Endothelial cell of umbilical vein (primary cell): ENCODE measurements around the gene ARHGEF16. TPM values are rescaled to one million over a fixed set of nuclear protein-coding genes. Genes with fewer than 3 reads are reported as not detected.

ENCODE experiments used
- BruUV-seq: library from RNA; stranded (reverse); fragments of 400-500 nt; replicated peaks from 2 replicates; lab custom pipeline; 2021; lab: Mats Ljungman, UMichigan
- CTCF ChIA-PET: fragments of 300-600, 350-600 bp; sonication (Branson Sonifier 250); formaldehyde crosslinking; loops from one replicate; lab custom pipeline; 2021; ENCODE audit warnings: antibody characterized with exemption, inconsistent platforms; lab: Charles Lee
- POLR2A ChIA-PET: fragments of 300-600, 350-600 bp; sonication (Branson Sonifier 250); formaldehyde crosslinking; loops from one replicate; lab custom pipeline; 2021; ENCODE audit warnings: antibody characterized with exemption, inconsistent platforms; lab: Charles Lee
- DNase-seq: peaks from one replicate; pipeline ENCODE4 v3.0.0-alpha.2; 2011; ENCODE audit warnings: low read depth, low spot score
- FAIRE-seq: peaks from 2 replicates; lab custom pipeline; 2011; peaks lifted over from hg19 to GRCh38; lab: Jason Lieb, UNC
- H2AFZ ChIP-seq: 2 replicates; pipeline ENCODE4 v1.6.0; 2012; ENCODE audit warnings: low read depth, low read length, control low read depth, inconsistent platforms
- H3K27ac ChIP-seq: 2 replicates; pipeline ENCODE4 v1.5.1; 2011; ENCODE audit warnings: low read depth, mild to moderate bottlenecking, control low read depth, low read length, moderate library complexity; ENCODE audit not compliant: insufficient read depth
- H3K27me3 ChIP-seq, 2 experiments: 2 replicates each; pipeline versions ENCODE4 v1.6.0 to v1.6.1; 2011; ENCODE audit warnings: low read length in 2 of 2, mixed read lengths in 1 of 2; ENCODE audit not compliant: control insufficient read depth in 2 of 2, insufficient read depth in 2 of 2
- H3K36me3 ChIP-seq, 2 experiments: 2 replicates in 1 of 2; 3 replicates in 1 of 2; pipeline ENCODE4 v1.5.1; 2011; ENCODE audit warnings: low read length in 2 of 2, mild to moderate bottlenecking in 1 of 2, moderate library complexity in 1 of 2; ENCODE audit not compliant: control insufficient read depth in 2 of 2, insufficient read depth in 2 of 2; ENCODE audit errors: extremely low read depth in 1 of 2
- H3K4me1 ChIP-seq: 3 replicates; pipeline ENCODE4 v1.5.1; 2011; ENCODE audit warnings: mild to moderate bottlenecking, low read length; ENCODE audit not compliant: control insufficient read depth, insufficient read depth; ENCODE audit errors: extremely low read depth
- H3K4me2 ChIP-seq: 2 replicates; pipeline ENCODE4 v1.6.1; 2011; ENCODE audit warnings: low read length, control low read depth, mixed read lengths; ENCODE audit not compliant: insufficient read depth
- H3K4me3 ChIP-seq, 3 experiments: fragments of 200-600 bp in 1 of 3; sonication (generic), shearing (Covaris generic) in 1 of 3; replicated peaks in 1 of 3; 2 replicates each; pipeline ENCODE4 v1.5.1; 2011 to 2016; ENCODE audit warnings: control low read depth in 3 of 3, low read length in 3 of 3, mild to moderate bottlenecking in 2 of 3, inconsistent platforms in 1 of 3, low read depth in 1 of 3, moderate library complexity in 1 of 3; ENCODE audit not compliant: insufficient read depth in 1 of 3
- H3K79me2 ChIP-seq: 2 replicates; pipeline ENCODE4 v1.6.0; 2012; ENCODE audit warnings: low read length, inconsistent platforms; ENCODE audit not compliant: control insufficient read depth, insufficient read depth
- H3K9ac ChIP-seq: replicated peaks from 2 replicates; pipeline ENCODE3; 2011; ENCODE audit warnings: low read length, control low read depth; ENCODE audit not compliant: insufficient read depth; ENCODE audit errors: extremely low read depth
- H3K9me1 ChIP-seq: replicated peaks from 3 replicates; pipeline ENCODE4 v1.6.0; 2011; ENCODE audit warnings: mild to moderate bottlenecking, low read length; ENCODE audit not compliant: control insufficient read depth, insufficient read depth; ENCODE audit errors: extremely low read depth
- H3K9me3 ChIP-seq: replicated peaks from 2 replicates; pipeline ENCODE4 v1.5.1; 2012; ENCODE audit warnings: low read length, inconsistent platforms; ENCODE audit not compliant: control insufficient read depth, insufficient read depth
- H4K20me1 ChIP-seq: replicated peaks from 2 replicates; pipeline ENCODE3; 2011; ENCODE audit warnings: mild to moderate bottlenecking, low read length; ENCODE audit not compliant: control insufficient read depth, insufficient read depth; ENCODE audit errors: extremely low read depth
- EZH2 ChIP-seq: IDR thresholded peaks from 2 replicates; pipeline ENCODE4 v1.6.1; 2012; ENCODE audit warnings: borderline replicate concordance, low read depth, mild to moderate bottlenecking, moderate library complexity, low read length, inconsistent platforms; ENCODE audit not compliant: severe bottlenecking
- FOS ChIP-seq: IDR thresholded peaks from 2 replicates; pipeline ENCODE4 v1.6.1; 2011; ENCODE audit warnings: mild to moderate bottlenecking, low read length, moderate library complexity, borderline replicate concordance; ENCODE audit not compliant: insufficient read depth
- GATA2 ChIP-seq: IDR thresholded peaks from 2 replicates; pipeline ENCODE4 v1.7.0; 2011; ENCODE audit warnings: low read depth, mild to moderate bottlenecking, moderate library complexity, mixed read lengths, low read length; ENCODE audit not compliant: insufficient read length, insufficient read depth
- JUN ChIP-seq: IDR thresholded peaks from 2 replicates; pipeline ENCODE4 v1.6.1; 2011; ENCODE audit warnings: borderline replicate concordance, low read depth; ENCODE audit not compliant: insufficient read length, insufficient read depth
- MYC ChIP-seq: IDR thresholded peaks from one replicate; pipeline ENCODE4 v1.6.1; 2011; ENCODE audit warnings: mild to moderate bottlenecking, low read depth, low read length
- POLR2A ChIP-seq: IDR thresholded peaks from 2 replicates; pipeline ENCODE4 v1.6.1; 2012; ENCODE audit warnings: low read depth, mild to moderate bottlenecking, control low read depth, low read length
- POLR2AphosphoS5 ChIP-seq: IDR thresholded peaks from 2 replicates; pipeline ENCODE4 v1.6.1; 2012; ENCODE audit warnings: low read depth, mild to moderate bottlenecking, control low read depth, low read length, moderate library complexity; ENCODE audit not compliant: insufficient read depth
- dilution Hi-C: fragments of 300-500 bp; cut with MboI; formaldehyde crosslinking; loops from one replicate; pipeline ENCODE4 v1.15.0; 2019; ENCODE audit warnings: low sequenced_read_pairs; ENCODE audit not compliant: extremely low pct_ligation_motif_present
- intact Hi-C: fragments of 100-400 bp; cut with micrococcal nuclease; formaldehyde crosslinking; loops from one replicate; pipeline ENCODE4 v1.10.0; 2022
- polyA plus RNA-seq, 4 experiments: library from polyadenylated mRNA; depleted of rRNA in 3 of 4; stranded (reverse) in 3 of 4; unstranded in 1 of 4; fragments of >200 nt; gene quantifications; 2 replicates each; pipeline versions ENCODE4 v1.2.1 to v1.2.3, GENCODE V29; 2011 to 2012; ENCODE audit warnings: missing spikeins in 1 of 4
- total RNA-seq: library from RNA; stranded (reverse); gene quantifications from 2 replicates; pipeline ENCODE4 v1.2.3, GENCODE V29; 2021
- TF ChIP-seq, protein P1 (sequence below), 2 donors: IDR thresholded peaks; 1 replicate in 1 of 2; 2 replicates in 1 of 2; pipeline ENCODE4 v1.5.1; 2011; ENCODE audit warnings: low read length in 2 of 2, mild to moderate bottlenecking in 2 of 2, moderate library complexity in 2 of 2, control low read depth in 1 of 2, inconsistent platforms in 1 of 2, low read depth in 1 of 2; ENCODE audit not compliant: insufficient read depth in 1 of 2; ENCODE audit errors: extremely low read depth in 1 of 2
- TF ChIP-seq, protein P2 (sequence below): IDR thresholded peaks from 2 replicates; pipeline ENCODE4 v1.6.1; 2011; ENCODE audit not compliant: insufficient read depth, insufficient read length

ARHGEF16 gene
- total and polyA plus RNA-seq, 2 donors (not counting 3 experiments of a cell fraction or from before 2014, with no cell fraction given) = 0.52 to 1.3 TPM

DNA sequence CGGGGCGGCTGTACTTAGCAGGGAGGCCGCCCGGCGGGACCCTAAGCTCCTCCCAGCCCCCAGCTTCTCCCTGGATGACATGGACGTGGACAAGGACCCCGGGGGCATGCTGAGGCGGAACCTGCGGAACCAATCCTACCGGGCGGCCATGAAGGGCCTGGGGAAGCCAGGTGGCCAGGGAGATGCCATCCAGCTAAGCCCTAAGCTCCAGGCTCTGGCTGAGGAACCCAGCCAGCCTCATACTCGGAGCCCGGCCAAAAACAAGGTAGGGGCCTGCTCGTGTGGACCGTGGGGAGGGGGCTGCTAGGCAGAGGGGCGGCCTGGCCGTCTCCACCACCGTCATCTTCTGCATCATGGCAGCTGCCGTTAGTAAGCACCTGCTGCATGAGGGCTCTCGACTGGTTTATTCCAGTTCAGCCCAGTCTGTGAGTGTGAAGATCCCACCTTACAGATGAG is 9.0 kb downstream of the ARHGEF16 start:
- Histone ChIP-seq H3K79me2 (no peaks in the 10 kb centered on the region), H3K9me1 (no peaks in the 10 kb centered on the region), H2AFZ (no peak overlapping the region), H3K9ac (no peak overlapping the region), H3K27me3 (no peaks in the 10 kb centered on the region), H3K4me3 (no peak overlapping the region), H3K4me1 (no peaks in the 10 kb centered on the region), H4K20me1 (no peaks in the 10 kb centered on the region), H3K27ac (no peak overlapping the region), H3K4me2 (no peak overlapping the region), H3K36me3 (no peaks in the 10 kb centered on the region), H3K9me3 (no peaks in the 10 kb centered on the region)
- ChIA-PET CTCF (interaction anchor here (0.6 to 2.9 kb wide), 3 partner anchors 10 to 261 kb away, joined by 3 to 17 read pairs (median 3); no protein-coding TSS in a partner anchor), POLR2A (no interaction called here)
- TF ChIP-seq EZH2 = no peak
- TF ChIP-seq, protein P1, sequence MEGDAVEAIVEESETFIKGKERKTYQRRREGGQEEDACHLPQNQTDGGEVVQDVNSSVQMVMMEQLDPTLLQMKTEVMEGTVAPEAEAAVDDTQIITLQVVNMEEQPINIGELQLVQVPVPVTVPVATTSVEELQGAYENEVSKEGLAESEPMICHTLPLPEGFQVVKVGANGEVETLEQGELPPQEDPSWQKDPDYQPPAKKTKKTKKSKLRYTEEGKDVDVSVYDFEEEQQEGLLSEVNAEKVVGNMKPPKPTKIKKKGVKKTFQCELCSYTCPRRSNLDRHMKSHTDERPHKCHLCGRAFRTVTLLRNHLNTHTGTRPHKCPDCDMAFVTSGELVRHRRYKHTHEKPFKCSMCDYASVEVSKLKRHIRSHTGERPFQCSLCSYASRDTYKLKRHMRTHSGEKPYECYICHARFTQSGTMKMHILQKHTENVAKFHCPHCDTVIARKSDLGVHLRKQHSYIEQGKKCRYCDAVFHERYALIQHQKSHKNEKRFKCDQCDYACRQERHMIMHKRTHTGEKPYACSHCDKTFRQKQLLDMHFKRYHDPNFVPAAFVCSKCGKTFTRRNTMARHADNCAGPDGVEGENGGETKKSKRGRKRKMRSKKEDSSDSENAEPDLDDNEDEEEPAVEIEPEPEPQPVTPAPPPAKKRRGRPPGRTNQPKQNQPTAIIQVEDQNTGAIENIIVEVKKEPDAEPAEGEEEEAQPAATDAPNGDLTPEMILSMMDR (IDR thresholded peaks at IDR 0.05; ENCODE audit: extremely low read depth in 1 of 2, insufficient read depth in 1 of 2, low read depth in 1 of 2, low read length in 2 of 2) = no peak
- TF ChIP-seq GATA2 = no peak
- no peak for TF ChIP-seq MYC
- TF ChIP-seq JUN = no peak
- TF ChIP-seq, protein P2, sequence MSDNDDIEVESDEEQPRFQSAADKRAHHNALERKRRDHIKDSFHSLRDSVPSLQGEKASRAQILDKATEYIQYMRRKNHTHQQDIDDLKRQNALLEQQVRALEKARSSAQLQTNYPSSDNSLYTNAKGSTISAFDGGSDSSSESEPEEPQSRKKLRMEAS = no peak
- no peak for TF ChIP-seq POLR2AphosphoS5
- TF ChIP-seq POLR2A = no peak
- no peak for TF ChIP-seq FOS
- dilution Hi-C loops = no loop called here
- no TSS peak for BruUV-seq
- intact Hi-C loops = no loop called here
- FAIRE-seq (no peak), DNase-seq (no peak)
